Thymus (tissue), 11 donors: ENCODE results near the gene FBXL13. TPM values are rescaled to one million over a fixed set of nuclear protein-coding genes. Genes with fewer than 3 reads are reported as not detected.
"Not testable (repeated sequence)": the region's sequence is repeated elsewhere in the genome, so short reads cannot be mapped to it uniquely, and the experiment has no call there.

Source experiments
- DNase-seq, 9 donors: peaks; one replicate each; pipeline ENCODE4 v3.0.0-alpha.2; 2013; ENCODE audit warnings: low spot score in 9 of 9, low read depth in 6 of 9, missing footprints in 1 of 9
- H3K27ac ChIP-seq, 2 donors: one replicate each; pipeline ENCODE4 v1.5.1; 2013; ENCODE audit warnings: control low read depth in 1 of 2, low read depth in 1 of 2, low read length in 1 of 2, mild to moderate bottlenecking in 1 of 2, moderate library complexity in 1 of 2
- H3K27me3 ChIP-seq, 2 donors: one replicate each; pipeline ENCODE4 v1.5.1; 2013; ENCODE audit warnings: low read length in 1 of 2; ENCODE audit not compliant: control insufficient read depth in 2 of 2, insufficient read depth in 1 of 2
- H3K36me3 ChIP-seq, 2 donors: one replicate each; pipeline ENCODE4 v1.5.1; 2013; ENCODE audit warnings: low read length in 1 of 2, mild to moderate bottlenecking in 1 of 2, moderate library complexity in 1 of 2; ENCODE audit not compliant: control insufficient read depth in 2 of 2, insufficient read depth in 2 of 2
- H3K4me1 ChIP-seq, 2 donors: one replicate each; pipeline ENCODE4 v1.5.1; 2013; ENCODE audit warnings: low read length in 2 of 2; ENCODE audit not compliant: control insufficient read depth in 2 of 2, insufficient read depth in 2 of 2
- H3K4me3 ChIP-seq, 2 donors: one replicate each; pipeline ENCODE4 v1.5.1; 2013; ENCODE audit warnings: low read length in 2 of 2, control low read depth in 1 of 2, mild to moderate bottlenecking in 1 of 2
- H3K9me3 ChIP-seq, 2 donors: one replicate each; pipeline ENCODE4 v1.5.1; 2013; ENCODE audit warnings: low read length in 1 of 2, mild to moderate bottlenecking in 1 of 2; ENCODE audit not compliant: control insufficient read depth in 2 of 2, insufficient read depth in 1 of 2
- WGBS: extraction: QIAGEN DNeasy Blood & Tissue Kit; methylation state at CpG from one replicate; pipeline ENCODE4 v1.1.7; 2013; 5-methylcytosine and 5-hydroxymethylcytosine counted together
- polyA plus RNA-seq: library from polyadenylated mRNA; stranded (reverse); fragments of 200-250 nt; gene quantifications from one replicate; pipeline ENCODE4 v1.2.3, GENCODE V29; 2013
- total RNA-seq: library from RNA; stranded (reverse); fragments of 120-200 nt; gene quantifications from one replicate; pipeline ENCODE4 v1.2.4, GENCODE V29; 2013
- donor health status: healthy.

FBXL13 gene
- total and polyA plus RNA-seq, 2 donors: 1.0 to 3.8 TPM

- H3K36me3 ChIP-seq: no peaks in the 10 kb centered on the region
- WGBS: 98% methylated on average over 8 of the region's 8 CpGs
- no peaks in the 10 kb centered on the region for H3K27me3 ChIP-seq
- H3K9me3 ChIP-seq: no peaks in the 10 kb centered on the region
- no peak overlapping the region for H3K4me3 ChIP-seq
- no peak overlapping the region for H3K27ac ChIP-seq
- no peaks in the 10 kb centered on the region for H3K4me1 ChIP-seq
- no peak for DNase-seq
Observed at GRCh38 chr7:102976493-102976892, 98.1 kb downstream of the FBXL13 start.

GRCh38 chr7:102975854-102976253 is 98.7 kb downstream of the FBXL13 start:
- H3K27ac ChIP-seq: no peak overlapping the region
- no peak for DNase-seq
- no peaks in the 10 kb centered on the region for H3K9me3 ChIP-seq
- no peaks in the 10 kb centered on the region for H3K36me3 ChIP-seq
- no peaks in the 10 kb centered on the region for H3K4me1 ChIP-seq
- WGBS: 86% methylated on average over 8 of the region's 8 CpGs
- no peak overlapping the region for H3K4me3 ChIP-seq
- no peaks in the 10 kb centered on the region for H3K27me3 ChIP-seq

DNA sequence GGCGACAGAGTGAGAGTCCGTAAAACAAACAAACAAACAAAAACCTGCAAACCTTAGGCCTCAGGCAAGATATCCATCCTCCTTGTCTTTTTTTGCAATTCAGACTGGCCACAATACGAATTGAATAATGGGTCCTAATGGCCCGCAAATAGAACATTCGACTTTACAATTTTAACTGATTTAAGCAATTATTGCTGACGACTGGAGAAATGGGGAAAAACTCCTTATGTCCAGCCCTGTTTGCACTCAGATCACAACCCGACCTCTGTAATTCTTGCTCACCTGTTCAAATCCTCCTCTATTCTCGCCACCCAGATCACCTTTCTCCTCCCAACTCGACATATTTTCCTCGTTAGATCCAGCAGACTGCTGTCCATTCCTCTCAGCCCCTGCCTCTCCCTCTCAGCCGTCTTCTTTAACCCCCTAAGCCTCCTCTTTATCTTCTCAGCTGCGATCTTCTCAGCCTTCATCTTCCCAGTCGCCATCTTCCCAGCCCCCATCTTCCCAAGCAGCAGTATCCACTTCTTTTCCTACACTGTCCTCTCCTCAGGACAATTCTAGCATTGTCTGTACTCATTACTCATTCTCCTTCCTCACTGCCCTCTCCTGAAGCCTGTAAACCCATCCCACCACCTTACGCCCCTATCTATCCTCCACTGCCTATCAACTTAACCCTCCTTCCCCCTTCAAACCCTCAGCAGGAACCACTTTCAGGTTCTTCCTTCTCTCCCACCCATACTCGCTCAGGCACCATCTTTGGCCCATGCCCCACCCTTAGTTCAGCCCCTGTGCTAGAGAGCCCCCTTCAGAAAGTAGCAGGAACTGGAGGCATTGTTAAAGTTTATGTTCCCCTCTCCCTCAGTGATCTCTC is 100.0 kb downstream of the FBXL13 start:
- Histone ChIP-seq H3K4me3 (no peak overlapping the region), H3K4me1 (no peaks in the 10 kb centered on the region), H3K27me3 (no peaks in the 10 kb centered on the region), H3K27ac (no peak overlapping the region), H3K36me3 (no peaks in the 10 kb centered on the region), H3K9me3 (no peaks in the 10 kb centered on the region)
- DNase-seq: no peak
- WGBS: 97% methylated on average over 15 of the region's 15 CpGs

- H3K36me3 ChIP-seq: no peaks in the 10 kb centered on the region
- H3K4me3 ChIP-seq: no peak overlapping the region
- no peaks in the 10 kb centered on the region for H3K27me3 ChIP-seq
- no peaks in the 10 kb centered on the region for H3K9me3 ChIP-seq
- H3K27ac ChIP-seq: no peak overlapping the region
- 97% methylated on average over 23 of the region's 23 CpGs for WGBS
- no peak for DNase-seq
- H3K4me1 ChIP-seq: no peaks in the 10 kb centered on the region
Observed at GRCh38 chr7:102973096-102973802, 101.3 kb downstream of the FBXL13 start.

GRCh38 chr7:102967798-102968197 is 106.8 kb downstream of the FBXL13 start:
- H3K36me3 ChIP-seq: no peaks in the 10 kb centered on the region
- no peaks in the 10 kb centered on the region for H3K4me1 ChIP-seq
- no peaks in the 10 kb centered on the region for H3K9me3 ChIP-seq
- H3K27me3 ChIP-seq: no peaks in the 10 kb centered on the region
- H3K27ac ChIP-seq: no peak overlapping the region
- no peak for DNase-seq
- H3K4me3 ChIP-seq: no peak overlapping the region

DNA sequence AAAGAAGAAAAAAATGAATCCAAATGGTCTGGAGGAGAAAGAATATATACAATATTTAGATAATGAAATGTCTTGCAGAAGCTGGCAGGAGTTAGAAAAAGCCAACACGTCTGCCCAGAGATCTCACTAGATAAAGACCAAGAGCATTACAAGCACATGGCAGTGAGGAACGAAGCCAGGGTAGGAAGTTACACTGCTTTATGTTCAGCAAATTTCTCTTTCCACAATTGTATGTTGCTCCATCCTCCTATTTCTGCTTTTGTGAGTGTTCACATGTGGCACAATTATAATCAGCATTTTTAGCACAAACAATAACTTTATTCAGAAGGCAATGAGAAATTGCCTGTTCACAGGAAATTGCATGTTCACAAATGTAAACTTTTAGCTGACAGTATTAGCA is 108.1 kb downstream of the FBXL13 start:
- no peaks in the 10 kb centered on the region for H3K27me3 ChIP-seq
- H3K4me3 ChIP-seq: no peak overlapping the region
- no peak overlapping the region for H3K27ac ChIP-seq
- H3K36me3 ChIP-seq: no peaks in the 10 kb centered on the region
- H3K9me3 ChIP-seq: no peaks in the 10 kb centered on the region
- H3K4me1 ChIP-seq: no peaks in the 10 kb centered on the region
- WGBS: 90% methylated on average over 2 of the region's 2 CpGs
- DNase-seq: no peak

DNA sequence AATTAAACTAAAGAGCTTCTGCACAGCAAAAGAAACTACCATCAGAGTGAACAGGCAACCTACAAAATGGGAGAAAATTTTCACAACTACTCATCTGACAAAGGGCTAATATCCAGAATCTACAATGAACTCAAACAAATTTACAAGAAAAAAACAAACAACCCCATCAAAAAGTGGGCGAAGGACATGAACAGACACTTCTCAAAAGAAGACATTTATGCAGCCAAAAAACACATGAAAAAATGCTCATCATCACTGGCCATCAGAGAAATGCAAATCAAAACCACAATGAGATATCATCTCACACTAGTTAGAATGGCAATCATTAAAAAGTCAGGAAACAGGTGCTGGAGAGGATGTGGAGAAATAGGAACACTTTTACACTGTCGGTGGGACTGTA is 112.6 kb downstream of the FBXL13 start:
- DNase-seq, H3K4me1 ChIP-seq, H3K36me3 ChIP-seq, H3K27me3 ChIP-seq, H3K4me3 ChIP-seq, H3K27ac ChIP-seq, H3K9me3 ChIP-seq: not testable (repeated sequence)
- WGBS: 36% methylated on average over 1 of the region's 2 CpGs

DNA sequence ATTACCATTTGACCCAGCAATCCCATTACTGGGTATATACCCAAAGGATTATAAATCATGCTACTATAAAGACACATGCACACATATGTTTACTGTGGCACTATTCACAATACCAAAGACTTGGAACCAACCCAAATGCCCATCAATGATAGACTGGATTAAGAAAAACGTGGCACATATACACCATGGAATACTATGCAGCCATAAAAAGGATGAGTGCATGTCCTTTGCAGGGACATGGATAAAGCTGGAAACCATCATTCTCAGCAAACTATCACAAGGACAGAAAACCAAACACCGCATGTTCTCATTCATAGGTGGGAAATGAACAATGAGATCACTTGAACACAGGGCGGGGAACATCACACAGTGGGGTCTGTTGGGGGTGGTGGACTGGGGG is 116.6 kb downstream of the FBXL13 start:
- not testable (repeated sequence) for H3K27me3 ChIP-seq, H3K36me3 ChIP-seq, H3K4me1 ChIP-seq, H3K9me3 ChIP-seq, H3K27ac ChIP-seq, H3K4me3 ChIP-seq, DNase-seq
- 81% methylated on average over 3 of the region's 3 CpGs for WGBS

GRCh38 chr7:102954359-102954758 is 120.2 kb downstream of the FBXL13 start:
- H3K27me3 ChIP-seq, H3K4me1 ChIP-seq, H3K36me3 ChIP-seq, DNase-seq, H3K27ac ChIP-seq, H3K4me3 ChIP-seq, H3K9me3 ChIP-seq: not testable (repeated sequence)
- WGBS: 87% methylated on average over 4 of the region's 4 CpGs
